ENCODE data around the gene CD63.
A peak's percentile ranks its signal among the peaks of the same experiment; 100 is the strongest.

CD63 gene

DNA sequence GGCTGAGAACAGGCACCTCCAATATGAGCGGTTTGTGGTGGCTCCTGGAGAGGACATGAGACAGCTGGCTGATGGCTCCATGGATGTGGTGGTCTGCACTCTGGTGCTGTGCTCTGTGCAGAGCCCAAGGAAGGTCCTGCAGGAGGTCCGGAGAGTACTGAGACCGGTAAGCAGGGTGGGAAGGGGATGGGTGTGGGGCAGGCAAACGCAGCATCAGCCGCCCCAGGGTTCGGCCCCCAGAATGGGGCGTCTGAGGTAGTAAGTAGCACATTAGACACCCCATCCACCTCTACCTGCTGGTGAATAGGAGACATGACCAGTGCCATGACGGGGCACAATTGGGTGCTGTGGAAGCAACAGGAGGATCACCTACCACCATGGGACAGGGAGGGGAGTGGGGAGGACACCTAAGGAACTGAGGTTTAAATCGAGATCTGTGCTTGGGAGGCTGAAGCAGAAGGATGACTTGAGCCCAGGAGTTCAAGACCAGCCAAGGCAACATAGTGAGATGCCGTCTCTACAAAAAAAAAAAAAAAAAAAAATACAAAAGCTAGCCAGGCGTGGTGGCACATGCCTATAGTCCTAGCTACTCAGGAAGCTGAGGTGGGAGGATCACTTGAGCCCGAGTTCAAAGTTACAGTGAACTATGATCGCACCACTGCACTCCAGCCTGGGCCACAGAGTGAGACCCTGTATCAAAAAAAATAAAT, 46.6 kb downstream of the CD63 start:
- H3K9me3 ChIP-seq (ENCODE audit: insufficient read depth, low read depth, low read length) = no peaks in the 10 kb centered on the region
- H3K4me3 ChIP-seq (ENCODE audit: low read length, poor library complexity, severe bottlenecking) = peak overlapping the region; percentile 72
- peak overlapping the region; percentile 66 for H3K9ac ChIP-seq (ENCODE audit: low read depth, low read length, poor library complexity, severe bottlenecking)
- H3K27me3 ChIP-seq (ENCODE audit: insufficient read depth, low read length, poor library complexity, severe bottlenecking) = no peaks in the 10 kb centered on the region
- peaks cover 23% of the 10 kb centered on the region for H3K4me1 ChIP-seq (ENCODE audit: insufficient read depth, low read length, poor library complexity, severe bottlenecking)
- TF ChIP-seq, protein P1, sequence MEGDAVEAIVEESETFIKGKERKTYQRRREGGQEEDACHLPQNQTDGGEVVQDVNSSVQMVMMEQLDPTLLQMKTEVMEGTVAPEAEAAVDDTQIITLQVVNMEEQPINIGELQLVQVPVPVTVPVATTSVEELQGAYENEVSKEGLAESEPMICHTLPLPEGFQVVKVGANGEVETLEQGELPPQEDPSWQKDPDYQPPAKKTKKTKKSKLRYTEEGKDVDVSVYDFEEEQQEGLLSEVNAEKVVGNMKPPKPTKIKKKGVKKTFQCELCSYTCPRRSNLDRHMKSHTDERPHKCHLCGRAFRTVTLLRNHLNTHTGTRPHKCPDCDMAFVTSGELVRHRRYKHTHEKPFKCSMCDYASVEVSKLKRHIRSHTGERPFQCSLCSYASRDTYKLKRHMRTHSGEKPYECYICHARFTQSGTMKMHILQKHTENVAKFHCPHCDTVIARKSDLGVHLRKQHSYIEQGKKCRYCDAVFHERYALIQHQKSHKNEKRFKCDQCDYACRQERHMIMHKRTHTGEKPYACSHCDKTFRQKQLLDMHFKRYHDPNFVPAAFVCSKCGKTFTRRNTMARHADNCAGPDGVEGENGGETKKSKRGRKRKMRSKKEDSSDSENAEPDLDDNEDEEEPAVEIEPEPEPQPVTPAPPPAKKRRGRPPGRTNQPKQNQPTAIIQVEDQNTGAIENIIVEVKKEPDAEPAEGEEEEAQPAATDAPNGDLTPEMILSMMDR (conservative IDR thresholded peaks at IDR 0.05; ENCODE audit: low read length) = no peak
- no peak for TF ChIP-seq EZH2phosphoT487 (IDR thresholded peaks at IDR 0.05; ENCODE audit: borderline replicate concordance)
- no peaks in the 10 kb centered on the region for H3F3A ChIP-seq (ENCODE audit: low read depth)
- H2AFZ ChIP-seq (ENCODE audit: low read length) = peak overlapping the region; percentile 78
- no peaks in the 10 kb centered on the region for H3K9me2 ChIP-seq (replicated peaks; ENCODE audit: low read depth, low read length)
- no peaks in the 10 kb centered on the region for H3K36me3 ChIP-seq (ENCODE audit: insufficient read depth, low read length)
- H3K79me2 ChIP-seq (ENCODE audit: insufficient read depth, low read length) = peaks cover 15% of the 10 kb centered on the region; the same call in 1 of the 2 replicates
- H4K20me1 ChIP-seq (ENCODE audit: insufficient read depth, low read length, poor library complexity, severe bottlenecking) = no peaks in the 10 kb centered on the region
- peak overlapping the region; percentile 75 for H3K4me2 ChIP-seq (ENCODE audit: low read depth, low read length, poor library complexity, severe bottlenecking)

DNA sequence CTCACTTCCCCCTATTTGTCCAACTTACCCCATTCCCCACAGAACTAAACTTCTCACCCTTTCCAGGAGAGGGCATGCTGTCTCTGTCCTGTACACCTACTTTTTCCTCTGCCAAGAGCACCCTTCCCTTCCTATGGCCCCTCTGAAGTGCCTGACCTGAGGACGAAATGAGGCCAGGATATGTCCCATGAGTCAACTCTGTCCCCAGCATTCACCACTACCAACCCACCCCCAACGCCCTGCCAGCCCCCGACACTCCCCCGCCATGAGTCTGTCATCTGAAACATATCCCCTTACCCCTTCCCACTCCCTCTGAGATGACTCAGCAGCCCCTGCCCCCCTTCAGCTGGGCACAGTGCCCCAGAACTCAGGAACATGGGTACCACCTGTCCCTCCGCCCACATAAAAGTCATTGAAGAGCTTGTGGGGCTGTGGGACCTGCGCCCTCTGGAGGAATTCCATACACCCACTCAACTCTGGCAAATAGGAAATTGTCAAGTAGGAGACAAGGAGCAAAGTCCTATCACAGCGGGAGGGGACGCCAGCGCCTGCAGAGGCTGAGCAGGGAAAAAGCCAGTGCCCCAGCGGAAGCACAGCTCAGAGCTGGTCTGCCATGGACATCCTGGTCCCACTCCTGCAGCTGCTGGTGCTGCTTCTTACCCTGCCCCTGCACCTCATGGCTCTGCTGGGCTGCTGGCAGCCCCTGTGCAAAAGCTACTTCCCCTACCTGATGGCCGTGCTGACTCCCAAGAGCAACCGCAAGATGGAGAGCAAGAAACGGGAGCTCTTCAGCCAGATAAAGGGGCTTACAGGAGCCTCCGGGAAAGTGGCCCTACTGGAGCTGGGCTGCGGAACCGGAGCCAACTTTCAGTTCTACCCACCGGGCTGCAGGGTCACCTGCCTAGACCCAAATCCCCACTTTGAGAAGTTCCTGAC, 47.4 kb downstream of the CD63 start:
- peak overlapping the region; percentile 78 for H2AFZ ChIP-seq (ENCODE audit: low read length)

DNA sequence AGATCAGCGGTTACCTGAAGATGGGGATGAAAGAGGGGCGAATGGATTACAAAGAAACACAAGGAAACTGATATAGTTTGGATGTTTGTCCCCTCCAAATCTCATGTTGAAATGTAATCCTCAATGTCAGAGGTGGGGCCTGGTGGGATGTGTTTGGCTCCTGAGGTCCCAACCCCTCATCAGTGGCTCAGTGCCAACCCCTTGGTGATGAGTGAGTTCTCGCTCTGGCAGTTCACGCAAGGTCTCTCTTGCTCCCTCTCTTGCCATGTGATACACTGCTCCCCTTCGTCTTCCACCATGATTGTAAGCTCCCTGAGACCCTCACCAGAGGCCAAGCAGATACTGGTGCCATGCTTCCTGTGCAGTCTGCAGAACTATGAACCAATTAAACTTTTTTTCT, 49.1 kb downstream of the CD63 start:
- Histone ChIP-seq H3K4me3 (ENCODE audit: low read length, poor library complexity, severe bottlenecking) (no peak overlapping the region), H3K36me3 (ENCODE audit: insufficient read depth, low read length) (no peaks in the 10 kb centered on the region), H4K20me1 (ENCODE audit: insufficient read depth, low read length, poor library complexity, severe bottlenecking) (no peaks in the 10 kb centered on the region), H3K79me2 (ENCODE audit: insufficient read depth, low read length) (peaks cover 15% of the 10 kb centered on the region; the same call in 1 of the 2 replicates), H3K27me3 (ENCODE audit: insufficient read depth, low read length, poor library complexity, severe bottlenecking) (no peaks in the 10 kb centered on the region), H3K4me1 (ENCODE audit: insufficient read depth, low read length, poor library complexity, severe bottlenecking) (peaks cover 23% of the 10 kb centered on the region), H3K9me2 (replicated peaks; ENCODE audit: low read depth, low read length) (no peaks in the 10 kb centered on the region), H3K4me2 (ENCODE audit: low read depth, low read length, poor library complexity, severe bottlenecking) (no peak overlapping the region), H2AFZ (ENCODE audit: low read length) (no peak overlapping the region), H3K9me3 (ENCODE audit: insufficient read depth, low read depth, low read length) (no peaks in the 10 kb centered on the region), H3F3A (ENCODE audit: low read depth) (no peaks in the 10 kb centered on the region), H3K9ac (ENCODE audit: low read depth, low read length, poor library complexity, severe bottlenecking) (no peak overlapping the region)
- TF ChIP-seq, protein P1 (conservative IDR thresholded peaks at IDR 0.05; ENCODE audit: low read length) = no peak
- no peak for TF ChIP-seq EZH2phosphoT487 (IDR thresholded peaks at IDR 0.05; ENCODE audit: borderline replicate concordance)

More for the DNA sequence above, 47.4 kb downstream of the CD63 start:
- Histone ChIP-seq H3K4me1 (ENCODE audit: insufficient read depth, low read length, poor library complexity, severe bottlenecking) (peaks cover 23% of the 10 kb centered on the region), H3K27me3 (ENCODE audit: insufficient read depth, low read length, poor library complexity, severe bottlenecking) (no peaks in the 10 kb centered on the region), H3F3A (ENCODE audit: low read depth) (no peaks in the 10 kb centered on the region), H3K79me2 (ENCODE audit: insufficient read depth, low read length) (peaks cover 15% of the 10 kb centered on the region; the same call in 1 of the 2 replicates), H4K20me1 (ENCODE audit: insufficient read depth, low read length, poor library complexity, severe bottlenecking) (no peaks in the 10 kb centered on the region), H3K4me3 (ENCODE audit: low read length, poor library complexity, severe bottlenecking) (peak overlapping the region; percentile 72), H3K9me2 (replicated peaks; ENCODE audit: low read depth, low read length) (no peaks in the 10 kb centered on the region), H3K4me2 (ENCODE audit: low read depth, low read length, poor library complexity, severe bottlenecking) (peak overlapping the region; percentile 75), H3K9me3 (ENCODE audit: insufficient read depth, low read depth, low read length) (no peaks in the 10 kb centered on the region), H3K36me3 (ENCODE audit: insufficient read depth, low read length) (no peaks in the 10 kb centered on the region), H3K9ac (ENCODE audit: low read depth, low read length, poor library complexity, severe bottlenecking) (peak overlapping the region; percentile 66)
- TF ChIP-seq, protein P1 (conservative IDR thresholded peaks at IDR 0.05; ENCODE audit: low read length) = peak; percentile 57
- TF ChIP-seq EZH2phosphoT487 (IDR thresholded peaks at IDR 0.05; ENCODE audit: borderline replicate concordance) = no peak
